IPS-NIHi7 (cell line): Measurements from ENCODE around the gene ARPC4.

Experiments
- DNase-seq: peaks from one replicate; pipeline ENCODE4 v3.0.0; 2012; ENCODE audit warnings: mixed read lengths; ENCODE audit errors: extremely low spot score

ARPC4 gene

GRCh38 chr3:9792405-9793160 lies at the start of gene ARPC4, which contains the start of gene TADA3:
Gene ARPC4, plus strand, starts transcription at chr3:9793082. Its CDS starts 40 bp downstream, at chr3:9793122.
Gene TADA3, minus strand, starts transcription at chr3:9792473. Its CDS starts 1,007 bp downstream, at chr3:9791466.
- peak; percentile 94 for DNase-seq

DNA sequence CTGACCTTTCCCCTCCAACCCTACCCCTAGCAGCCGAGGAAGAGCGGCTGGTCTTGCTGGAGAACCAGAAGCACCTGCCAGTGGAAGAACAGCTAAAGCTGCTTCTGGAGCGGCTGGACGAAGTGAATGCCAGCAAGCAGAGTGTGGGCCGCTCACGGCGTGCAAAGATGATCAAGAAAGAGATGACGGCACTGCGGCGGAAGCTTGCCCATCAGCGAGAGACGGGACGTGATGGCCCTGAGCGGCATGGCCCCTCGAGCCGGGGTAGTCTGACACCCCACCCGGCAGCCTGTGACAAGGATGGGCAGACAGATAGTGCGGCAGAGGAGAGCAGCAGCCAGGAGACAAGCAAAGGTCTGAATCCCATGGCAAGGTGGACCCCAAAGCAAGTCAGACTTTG lies 49.3 kb upstream of the ARPC4 start:
- no peak for DNase-seq

DNA sequence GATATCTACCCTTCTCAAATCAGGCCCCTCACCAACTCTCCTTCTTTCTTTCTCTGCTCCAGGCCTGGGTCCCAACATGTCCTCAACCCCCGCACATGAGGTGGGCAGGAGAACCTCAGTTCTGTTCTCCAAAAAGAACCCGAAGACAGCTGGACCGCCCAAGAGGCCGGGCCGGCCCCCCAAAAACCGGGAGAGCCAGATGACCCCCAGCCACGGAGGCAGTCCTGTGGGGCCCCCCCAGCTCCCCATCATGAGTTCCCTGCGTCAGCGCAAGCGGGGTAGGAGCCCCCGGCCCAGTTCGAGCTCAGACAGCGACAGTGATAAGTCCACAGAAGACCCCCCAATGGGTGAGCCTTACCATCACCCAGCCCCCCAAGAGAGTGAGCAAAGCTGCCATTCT lies 48.7 kb upstream of the ARPC4 start:
- no peak for DNase-seq

DNA sequence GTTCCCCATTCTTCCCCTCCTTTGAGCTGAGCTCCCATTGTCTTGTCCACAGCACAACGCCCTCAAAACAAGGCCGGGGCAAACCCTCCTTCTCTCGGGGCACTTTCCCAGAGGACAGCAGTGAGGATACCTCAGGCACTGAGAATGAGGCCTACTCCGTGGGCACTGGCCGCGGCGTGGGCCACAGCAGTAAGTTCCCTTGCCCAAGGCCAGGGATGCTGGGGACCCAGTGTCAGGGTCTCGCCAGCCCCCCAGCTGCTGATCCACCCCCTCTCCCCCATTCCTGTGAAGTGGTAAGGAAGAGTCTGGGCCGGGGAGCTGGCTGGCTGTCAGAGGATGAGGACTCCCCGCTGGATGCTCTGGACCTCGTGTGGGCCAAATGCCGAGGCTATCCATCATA lies 47.4 kb upstream of the ARPC4 start:
- no peak for DNase-seq

DNA sequence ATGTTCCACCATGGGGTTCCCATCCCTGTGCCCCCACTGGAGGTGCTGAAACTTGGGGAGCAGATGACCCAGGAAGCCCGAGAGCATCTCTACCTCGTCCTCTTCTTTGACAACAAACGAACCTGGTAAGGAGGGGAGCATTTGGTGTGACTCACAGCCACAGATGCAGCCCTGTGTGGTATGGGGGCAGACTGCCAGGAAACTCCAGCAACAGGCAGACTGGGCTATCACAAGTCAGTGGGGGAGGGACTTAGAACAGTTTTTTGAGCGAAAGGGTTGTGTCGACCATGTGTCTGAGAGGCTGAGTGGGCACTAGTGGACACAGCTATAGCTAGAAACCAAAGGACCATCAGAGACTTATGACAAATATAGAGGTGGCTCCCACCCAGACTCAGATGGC lies 46.6 kb upstream of the ARPC4 start:
- DNase-seq = no peak

DNA sequence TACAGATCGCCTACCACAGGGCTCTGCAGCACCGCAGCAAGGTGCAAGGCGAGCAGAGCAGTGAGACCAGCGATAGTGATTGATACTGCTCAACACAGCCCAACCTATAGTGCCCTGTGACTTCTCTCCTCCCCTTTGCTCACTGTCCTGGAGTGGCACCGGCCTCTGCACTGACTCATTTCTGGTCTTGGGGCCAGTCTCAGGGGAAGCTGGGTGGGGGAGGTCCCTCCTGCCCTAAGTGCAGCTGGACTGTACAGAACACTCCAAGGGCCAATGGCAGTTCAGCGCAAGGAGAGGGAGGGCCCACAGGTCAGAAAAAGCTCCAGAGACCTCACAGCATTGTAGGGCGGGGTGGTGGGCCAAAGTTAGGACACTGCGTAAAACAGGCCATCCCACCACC lies 45.6 kb upstream of the ARPC4 start:
- DNase-seq = no peak

DNA sequence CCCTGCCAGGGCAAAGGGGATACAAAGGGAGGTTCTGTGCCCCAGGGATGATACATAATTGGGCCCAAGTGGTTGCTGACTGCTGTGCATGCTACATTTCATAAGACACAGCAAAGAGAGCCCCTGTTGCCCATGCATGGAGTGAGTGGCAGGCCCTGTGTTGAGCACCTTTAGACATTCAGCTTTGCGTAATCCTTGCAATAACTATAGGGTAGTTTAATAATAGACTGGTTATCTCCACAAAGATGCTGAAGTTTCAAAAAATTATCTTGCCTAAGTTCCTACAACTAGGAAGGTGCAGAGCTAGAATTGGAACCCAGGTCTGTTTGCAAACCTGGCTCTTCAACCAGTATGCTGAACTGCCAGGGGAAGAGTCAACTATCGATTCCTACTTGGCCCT lies 44.9 kb upstream of the ARPC4 start:
- no peak for DNase-seq

DNA sequence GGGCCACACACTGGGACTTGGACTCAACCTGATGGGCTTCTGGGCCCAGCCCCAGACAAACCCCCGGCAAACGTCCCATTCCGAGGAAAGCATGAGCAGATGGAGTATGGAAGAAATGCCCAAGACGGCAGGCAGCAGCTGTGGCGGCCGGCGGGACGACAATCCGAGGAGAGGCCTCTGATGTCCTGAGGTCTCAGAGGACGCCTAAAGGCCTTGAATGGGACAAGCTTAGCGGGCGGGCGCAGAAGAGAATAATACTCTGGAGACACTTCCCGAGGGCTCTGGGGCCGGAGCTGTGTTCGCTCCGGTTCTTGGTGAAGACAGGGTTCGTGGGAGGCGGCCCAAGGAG lies 43.6 kb upstream of the ARPC4 start:
- no peak for DNase-seq

GRCh38 chr3:9749645-9750555 lies 43.0 kb upstream of the ARPC4 start, which contains the start of gene OGG1:
Gene OGG1, plus strand, starts transcription at chr3:9749952. Its CDS starts 335 bp downstream, at chr3:9750287.
- peak; percentile 99 for DNase-seq

- DNase-seq = no peak
These were observed 42.1 kb upstream of the ARPC4 start for GRCh38 chr3:9750556-9751411.

DNA sequence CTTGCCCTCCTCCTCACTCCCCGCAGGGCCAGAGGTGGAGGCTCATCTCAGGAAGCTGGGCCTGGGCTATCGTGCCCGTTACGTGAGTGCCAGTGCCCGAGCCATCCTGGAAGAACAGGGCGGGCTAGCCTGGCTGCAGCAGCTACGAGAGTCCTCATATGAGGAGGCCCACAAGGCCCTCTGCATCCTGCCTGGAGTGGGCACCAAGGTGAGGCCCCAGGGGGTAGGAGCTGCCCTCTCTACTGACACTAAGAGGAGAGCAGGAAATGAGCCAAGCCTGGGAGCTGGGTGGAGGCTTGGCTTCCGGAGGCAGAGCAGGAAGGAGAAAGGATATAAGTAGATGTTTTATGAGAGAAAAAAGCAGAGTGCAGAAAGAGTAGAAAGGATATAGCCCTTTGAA lies 38.2 kb upstream of the ARPC4 start:
- no peak for DNase-seq

DNA sequence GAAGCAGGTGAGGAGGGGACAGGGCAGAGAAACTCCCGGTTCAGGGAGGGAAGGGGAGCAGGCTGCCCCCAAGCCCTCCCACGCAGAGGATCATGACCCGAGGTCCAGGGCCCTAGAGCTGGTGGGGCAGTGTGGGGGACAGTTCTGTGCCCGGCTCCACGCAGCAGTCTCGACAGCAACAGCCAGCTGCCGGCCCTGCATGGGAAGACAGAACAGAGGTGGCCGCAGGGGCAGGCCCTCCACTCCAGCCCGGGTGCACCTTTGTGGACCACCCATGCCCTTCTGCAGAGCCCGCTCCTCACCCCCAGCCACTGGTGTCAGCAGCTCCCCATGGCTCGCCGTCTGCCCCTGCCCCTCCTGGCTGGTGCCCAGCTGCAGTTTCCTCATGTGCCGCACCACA lies 35.5 kb upstream of the ARPC4 start:
- no peak for DNase-seq

DNA sequence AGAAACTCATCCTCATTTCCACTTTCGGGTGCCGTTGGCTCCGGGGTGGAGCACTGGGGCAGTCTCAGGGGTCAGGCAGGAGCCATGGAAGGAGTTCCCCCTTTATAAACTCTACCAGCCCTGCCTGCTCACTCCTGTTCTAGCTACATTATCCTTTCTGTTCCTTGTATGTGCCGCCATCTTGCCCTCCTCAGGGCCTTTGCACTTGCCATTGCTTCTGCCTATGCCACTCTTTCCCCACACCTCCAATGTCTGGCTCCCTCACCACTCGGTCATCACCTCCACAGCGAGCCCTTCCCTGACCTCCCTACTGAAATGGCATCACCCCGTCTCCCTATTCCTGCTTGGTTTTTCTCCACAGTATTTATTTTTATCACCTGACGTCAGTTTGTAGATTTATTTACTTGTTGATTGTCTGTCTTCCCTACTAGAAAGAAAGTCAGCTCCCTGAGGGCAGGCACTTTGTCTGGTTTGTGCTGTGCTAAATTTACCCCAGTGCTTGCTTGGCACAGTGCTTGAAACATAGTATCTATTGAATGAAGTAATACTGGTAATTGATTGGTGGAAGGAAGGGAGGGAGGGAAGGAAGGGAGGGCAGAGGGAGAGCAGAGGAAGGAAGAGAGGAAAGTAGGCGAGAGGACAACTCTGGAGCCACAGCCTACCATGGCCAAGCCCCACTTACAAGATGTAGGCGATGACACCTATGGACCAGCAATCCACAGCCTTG lies 31.9 kb upstream of the ARPC4 start:
- DNase-seq = no peak

- DNase-seq = no peak
These were observed 31.0 kb upstream of the ARPC4 start for GRCh38 chr3:9761919-9762318.

DNA sequence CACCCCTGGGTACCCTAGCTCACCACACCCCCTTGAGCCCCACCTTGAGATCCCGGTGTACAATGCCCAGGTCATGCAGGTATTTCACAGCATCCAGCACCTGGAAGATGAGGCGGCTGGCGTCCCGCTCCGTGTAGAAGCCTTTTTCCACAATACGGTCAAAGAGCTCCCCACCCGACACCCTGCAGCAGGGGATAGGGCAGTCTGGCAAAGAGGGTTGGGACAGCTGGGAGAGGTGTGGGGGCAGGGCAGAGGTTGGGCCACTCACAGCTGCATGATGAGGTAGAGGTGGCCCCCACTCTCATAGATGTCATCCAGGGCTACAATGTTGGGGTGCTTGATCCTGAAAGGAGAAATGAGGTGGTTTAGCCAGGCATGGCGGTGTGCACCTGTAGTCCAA lies 30.0 kb upstream of the ARPC4 start:
- no peak for DNase-seq

DNA sequence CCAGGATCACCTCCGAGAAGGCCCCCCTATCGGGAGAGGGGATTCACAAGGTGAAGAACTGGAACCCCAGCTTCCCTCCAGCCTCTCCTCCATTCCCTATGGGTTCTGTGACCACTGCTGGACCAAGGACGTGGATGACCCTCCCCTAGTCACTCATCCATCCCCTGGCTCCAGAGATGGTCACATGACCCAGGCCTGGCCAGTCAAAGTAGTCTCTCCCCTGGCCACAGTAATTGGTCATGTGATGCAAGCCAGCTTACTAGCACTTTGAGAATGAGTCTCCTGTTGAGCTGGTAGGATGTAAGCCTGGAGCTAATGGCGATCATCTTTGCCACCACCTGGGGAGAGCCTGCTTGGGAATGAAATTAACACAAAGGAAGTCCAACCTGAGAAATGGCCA lies 27.0 kb upstream of the ARPC4 start:
- peak; percentile 64 for DNase-seq

DNA sequence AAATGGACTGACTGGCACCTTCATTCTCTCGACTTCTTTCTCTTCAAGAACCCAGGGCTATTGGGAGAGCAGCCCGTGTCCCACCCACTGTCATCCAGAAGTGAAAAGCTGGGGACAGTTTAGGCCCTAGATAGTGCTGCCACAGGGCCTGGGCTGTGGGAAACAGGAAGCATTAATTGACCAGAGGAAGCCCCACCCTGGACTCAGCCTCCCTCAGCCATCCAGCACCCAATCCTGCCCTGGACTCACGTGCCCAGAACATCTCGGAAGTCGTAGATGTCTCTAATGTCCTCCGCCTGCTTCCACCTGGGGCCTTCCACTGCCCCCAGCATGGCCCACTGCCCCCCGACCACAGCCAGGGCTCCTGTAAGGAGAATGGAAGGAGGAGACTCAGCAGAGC lies 25.5 kb upstream of the ARPC4 start:
- DNase-seq = no peak

GRCh38 chr3:9768141-9768775 lies 24.6 kb upstream of the ARPC4 start:
- no peak for DNase-seq

- no peak for DNase-seq
These were observed 23.9 kb upstream of the ARPC4 start for GRCh38 chr3:9769012-9769411.

DNA sequence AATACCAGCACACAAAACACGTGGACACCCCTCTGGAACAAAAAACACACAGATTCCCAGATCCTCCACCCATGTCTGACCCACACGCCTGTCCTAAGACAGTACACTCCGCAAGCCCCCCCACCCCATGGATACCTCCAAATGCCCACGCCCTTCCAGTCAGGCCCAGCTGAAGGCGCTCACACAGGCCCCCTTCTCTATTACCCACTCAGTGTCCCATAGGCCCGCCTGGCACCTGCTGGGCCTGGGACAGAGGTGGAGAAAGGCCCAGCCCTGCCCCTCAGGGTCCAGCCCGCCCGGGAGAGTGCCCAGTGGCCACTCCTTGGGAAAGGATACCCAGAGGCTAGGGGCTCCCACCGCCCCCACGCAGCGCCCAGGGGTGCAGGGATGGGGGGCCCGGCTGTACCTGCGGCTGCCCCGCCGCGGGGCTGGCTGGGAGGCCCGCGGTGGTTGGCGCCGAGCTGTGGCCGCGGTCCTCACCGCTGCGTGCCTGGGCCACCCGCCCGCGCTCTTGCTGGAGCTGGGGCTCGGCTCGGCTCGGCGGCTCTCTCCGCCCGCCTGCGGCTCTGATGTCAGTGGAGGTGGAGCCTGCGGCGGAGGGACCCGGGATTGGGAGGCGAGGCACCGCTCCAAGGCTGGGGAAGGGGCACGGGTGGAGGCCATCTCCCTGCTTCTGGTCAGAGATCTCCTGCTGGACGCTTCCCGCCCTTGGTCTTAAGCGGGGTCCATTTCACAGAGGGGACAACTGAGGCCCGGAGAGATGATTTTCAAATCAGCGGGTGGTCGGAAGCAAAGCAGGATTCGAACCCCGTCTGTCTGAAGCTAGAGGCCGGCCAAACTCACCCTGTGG lies 23.2 kb upstream of the ARPC4 start, which contains the start of gene CAMK1:
CAMK1 (minus strand) TSS at position 522 of the 850 bp plus-strand sequence. CDS start 2,198 bp downstream, outside the sequence.
- DNase-seq = peak; percentile 93
